ENCODE measurements around the gene CDK5. TPM values are rescaled to one million over a fixed set of nuclear protein-coding genes. Genes with fewer than 3 reads are reported as not detected.

The CDK5 gene
- total and polyA plus RNA-seq, 10 of the 15 experiments (the other 5 are each of a cell fraction or from before 2014, with no cell fraction given) = 1.5 to 33.4 (median 21.6) TPM

GRCh38 chr7:151064454-151064853 lies 6.8 kb upstream of the CDK5 start:
- Histone ChIP-seq H4K20me1 (ENCODE audit: control insufficient read depth, insufficient read depth) (no peaks in the 10 kb centered on the region), H3K27me3 (replicated peaks in 1 of 2; ENCODE audit: control insufficient read depth in 2 of 2, insufficient read depth in 2 of 2, low read length in 1 of 2) (no peaks in the 10 kb centered on the region), H3K27ac (ENCODE audit: control insufficient read depth, insufficient read depth) (no peak overlapping the region), H3K36me3 (ENCODE audit: control insufficient read depth in 2 of 2, insufficient read depth in 2 of 2, low read length in 1 of 2) (peaks cover 9 to 12% of the 10 kb centered on the region in 2 experiments; a peak in 3 of 4 replicates), H3K9me3 (replicated peaks; ENCODE audit: control insufficient read depth, insufficient read depth, low read length) (no peaks in the 10 kb centered on the region), H2AFZ (ENCODE audit: control insufficient read depth, low read depth, low read length) (no peak overlapping the region), H3K4me1 (ENCODE audit: control insufficient read depth, insufficient read depth, low read length) (peaks cover 7% of the 10 kb centered on the region), H3K9ac (ENCODE audit: control insufficient read depth, insufficient read depth, low read length) (no peak overlapping the region), H3K79me2 (ENCODE audit: control insufficient read depth, insufficient read depth, low read length) (peaks cover 19% of the 10 kb centered on the region), H3K4me3 (no peak overlapping the region), H3K4me2 (ENCODE audit: control insufficient read depth, insufficient read depth) (no peak overlapping the region)
- ChIA-PET POLR2A (no interaction called here), CTCF (no interaction called here), SMC1A (ENCODE audit: uncharacterized antibody, unreplicated experiment) (no interaction called here), RAD21 (ENCODE audit: unreplicated experiment) (no interaction called here)
- no TSS peak for BruUV-seq (replicated peaks)
- DNase-seq (ENCODE audit: low read depth, low spot score) = no peak
- ATAC-seq = no peak
- intact Hi-C loops (cut with micrococcal nuclease; ENCODE audit: unreplicated experiment) (no loop called here), in situ Hi-C loops (cut with MboI) (no loop called here)
- 98% methylated on average over 18 of the region's 18 CpGs for WGBS (ENCODE audit: insufficient coverage, insufficient replicate concordance, low lambda C conversion rate, missing lambda C conversion rate)
- TF ChIP-seq TCF7 (IDR thresholded peaks at IDR 0.05; ENCODE audit: borderline replicate concordance) (no peak), CREM (IDR thresholded peaks at IDR 0.05; ENCODE audit: low read depth) (no peak), BCL3 (IDR thresholded peaks at IDR 0.05; ENCODE audit: borderline replicate concordance, insufficient read depth, low read depth, low read length, poor library complexity, severe bottlenecking) (no peak), ZNF217 (IDR thresholded peaks at IDR 0.05) (no peak), CHD4 (IDR thresholded peaks at IDR 0.05) (no peak), SMAD5 (IDR thresholded peaks at IDR 0.05; ENCODE audit: low read depth) (no peak), NFYA (IDR thresholded peaks at IDR 0.05; ENCODE audit: borderline replicate concordance, low read depth, low read length) (no peak), CREB1 (IDR thresholded peaks at IDR 0.05; ENCODE audit: low read depth) (no peak), BMI1 (IDR thresholded peaks at IDR 0.05; ENCODE audit: borderline replicate concordance) (no peak), IRF4 (IDR thresholded peaks at IDR 0.05; ENCODE audit: low read depth, low read length) (no peak), EP300 (IDR thresholded peaks at IDR 0.05; ENCODE audit: borderline replicate concordance in 1 of 2, control insufficient read depth in 1 of 2, low read depth in 2 of 2, low read length in 2 of 2) (no peak), MLLT1 (IDR thresholded peaks at IDR 0.05) (no peak), MAX (IDR thresholded peaks at IDR 0.05; ENCODE audit: low read depth, low read length) (no peak), FOXK2 (IDR thresholded peaks at IDR 0.05) (no peak), MTA3 (IDR thresholded peaks at IDR 0.05; ENCODE audit: borderline replicate concordance, low read length) (no peak), MTA2 (IDR thresholded peaks at IDR 0.05; ENCODE audit: low read depth) (no peak)
- TF ChIP-seq, protein P1, sequence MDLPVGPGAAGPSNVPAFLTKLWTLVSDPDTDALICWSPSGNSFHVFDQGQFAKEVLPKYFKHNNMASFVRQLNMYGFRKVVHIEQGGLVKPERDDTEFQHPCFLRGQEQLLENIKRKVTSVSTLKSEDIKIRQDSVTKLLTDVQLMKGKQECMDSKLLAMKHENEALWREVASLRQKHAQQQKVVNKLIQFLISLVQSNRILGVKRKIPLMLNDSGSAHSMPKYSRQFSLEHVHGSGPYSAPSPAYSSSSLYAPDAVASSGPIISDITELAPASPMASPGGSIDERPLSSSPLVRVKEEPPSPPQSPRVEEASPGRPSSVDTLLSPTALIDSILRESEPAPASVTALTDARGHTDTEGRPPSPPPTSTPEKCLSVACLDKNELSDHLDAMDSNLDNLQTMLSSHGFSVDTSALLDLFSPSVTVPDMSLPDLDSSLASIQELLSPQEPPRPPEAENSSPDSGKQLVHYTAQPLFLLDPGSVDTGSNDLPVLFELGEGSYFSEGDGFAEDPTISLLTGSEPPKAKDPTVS (IDR thresholded peaks at IDR 0.05; ENCODE audit: low read depth, low read length) = no peak
- TF ChIP-seq, protein P2, sequence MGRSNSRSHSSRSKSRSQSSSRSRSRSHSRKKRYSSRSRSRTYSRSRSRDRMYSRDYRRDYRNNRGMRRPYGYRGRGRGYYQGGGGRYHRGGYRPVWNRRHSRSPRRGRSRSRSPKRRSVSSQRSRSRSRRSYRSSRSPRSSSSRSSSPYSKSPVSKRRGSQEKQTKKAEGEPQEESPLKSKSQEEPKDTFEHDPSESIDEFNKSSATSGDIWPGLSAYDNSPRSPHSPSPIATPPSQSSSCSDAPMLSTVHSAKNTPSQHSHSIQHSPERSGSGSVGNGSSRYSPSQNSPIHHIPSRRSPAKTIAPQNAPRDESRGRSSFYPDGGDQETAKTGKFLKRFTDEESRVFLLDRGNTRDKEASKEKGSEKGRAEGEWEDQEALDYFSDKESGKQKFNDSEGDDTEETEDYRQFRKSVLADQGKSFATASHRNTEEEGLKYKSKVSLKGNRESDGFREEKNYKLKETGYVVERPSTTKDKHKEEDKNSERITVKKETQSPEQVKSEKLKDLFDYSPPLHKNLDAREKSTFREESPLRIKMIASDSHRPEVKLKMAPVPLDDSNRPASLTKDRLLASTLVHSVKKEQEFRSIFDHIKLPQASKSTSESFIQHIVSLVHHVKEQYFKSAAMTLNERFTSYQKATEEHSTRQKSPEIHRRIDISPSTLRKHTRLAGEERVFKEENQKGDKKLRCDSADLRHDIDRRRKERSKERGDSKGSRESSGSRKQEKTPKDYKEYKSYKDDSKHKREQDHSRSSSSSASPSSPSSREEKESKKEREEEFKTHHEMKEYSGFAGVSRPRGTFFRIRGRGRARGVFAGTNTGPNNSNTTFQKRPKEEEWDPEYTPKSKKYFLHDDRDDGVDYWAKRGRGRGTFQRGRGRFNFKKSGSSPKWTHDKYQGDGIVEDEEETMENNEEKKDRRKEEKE (IDR thresholded peaks at IDR 0.05) = no peak
- FAIRE-seq = no peak
